H9 (cell line): Measurements from ENCODE around the gene WAC. TPM values are rescaled to one million over a fixed set of nuclear protein-coding genes. Genes with fewer than 3 reads are reported as not detected.

Source experiments
- DNase-seq: peaks from one replicate; pipeline ENCODE4 v3.0.0-alpha.2; 2017
- H2AFZ ChIP-seq: one replicate; pipeline ENCODE4 v1.6.1; 2013; ENCODE audit warnings: mild to moderate bottlenecking, low read length, control low read depth, moderate library complexity
- H2AK5ac ChIP-seq: 2 replicates; pipeline ENCODE4 v1.6.1; 2013; ENCODE audit warnings: low read length, control low read depth, mixed read lengths; ENCODE audit not compliant: insufficient read length
- H2BK120ac ChIP-seq: one replicate; pipeline ENCODE4 v1.6.1; 2013; ENCODE audit warnings: low read depth, mild to moderate bottlenecking, low read length, control low read depth, inconsistent platforms; ENCODE audit not compliant: poor library complexity, severe bottlenecking
- H2BK12ac ChIP-seq: 2 replicates; pipeline ENCODE4 v1.6.1; 2013; ENCODE audit warnings: low read length, control low read depth, mixed read lengths, low read depth; ENCODE audit not compliant: insufficient read length
- H2BK15ac ChIP-seq: 2 replicates; pipeline ENCODE4 v1.6.1; 2013; ENCODE audit warnings: low read depth, low read length, control low read depth
- H2BK20ac ChIP-seq: one replicate; pipeline ENCODE4 v1.6.1; 2013; ENCODE audit warnings: low read depth, mild to moderate bottlenecking, low read length, control low read depth, inconsistent platforms; ENCODE audit not compliant: poor library complexity, severe bottlenecking
- H2BK5ac ChIP-seq: 2 replicates; pipeline ENCODE4 v1.6.1; 2013; ENCODE audit warnings: low read length, control low read depth, mixed read lengths; ENCODE audit not compliant: insufficient read length
- H3K14ac ChIP-seq: 2 replicates; pipeline ENCODE4 v1.6.1; 2013; ENCODE audit warnings: low read length, control low read depth; ENCODE audit not compliant: insufficient read depth
- H3K18ac ChIP-seq: 2 replicates; pipeline ENCODE4 v1.6.1; 2013; ENCODE audit warnings: low read depth, mild to moderate bottlenecking, mixed read lengths, low read length, control low read depth; ENCODE audit not compliant: insufficient read length
- H3K23ac ChIP-seq: 2 replicates; pipeline ENCODE4 v1.6.1; 2013; ENCODE audit warnings: low read length, control low read depth, mixed read lengths, low read depth; ENCODE audit not compliant: insufficient read length
- H3K23me2 ChIP-seq: 2 replicates; pipeline ENCODE4 v1.6.1; 2013; ENCODE audit warnings: low read depth, mild to moderate bottlenecking, mixed read lengths, low read length, control low read depth; ENCODE audit not compliant: insufficient read length, poor library complexity, severe bottlenecking
- H3K27ac ChIP-seq: 2 replicates; pipeline ENCODE4 v1.5.1; 2013; ENCODE audit warnings: low read length, control low read depth, mixed read lengths, low read depth; ENCODE audit not compliant: insufficient read length
- H3K27me3 ChIP-seq: 2 replicates; pipeline ENCODE4 v1.6.1; 2013; ENCODE audit warnings: low read length, control low read depth, inconsistent platforms; ENCODE audit not compliant: insufficient read depth
- H3K4ac ChIP-seq: 2 replicates; pipeline ENCODE4 v1.6.1; 2013; ENCODE audit warnings: low read depth, mild to moderate bottlenecking, control low read depth, inconsistent platforms, low read length, moderate library complexity
- H3K4me1 ChIP-seq: 2 replicates; pipeline ENCODE4 v1.6.1; 2013; ENCODE audit warnings: low read length, control low read depth, inconsistent platforms; ENCODE audit not compliant: insufficient read depth
- H3K4me2 ChIP-seq: 2 replicates; pipeline ENCODE4 v1.6.1; 2013; ENCODE audit warnings: low read length, control low read depth, mixed read lengths; ENCODE audit not compliant: insufficient read length, insufficient read depth
- H3K56ac ChIP-seq: 2 replicates; pipeline ENCODE4 v1.6.1; 2013; ENCODE audit warnings: low read depth, mild to moderate bottlenecking, mixed read lengths, low read length, control low read depth; ENCODE audit not compliant: insufficient read length
- H3K79me1 ChIP-seq: 2 replicates; pipeline ENCODE4 v1.6.1; 2013; ENCODE audit warnings: low read depth, mild to moderate bottlenecking, moderate library complexity, low read length, control low read depth, inconsistent platforms; ENCODE audit not compliant: insufficient read depth, poor library complexity, severe bottlenecking
- H3K79me2 ChIP-seq: 2 replicates; pipeline ENCODE4 v1.6.1; 2013; ENCODE audit warnings: low read length, control low read depth, inconsistent platforms; ENCODE audit not compliant: insufficient read depth
- H3K9ac ChIP-seq: 2 replicates; pipeline ENCODE4 v1.6.1; 2013; ENCODE audit warnings: low read length, control low read depth, mixed read lengths; ENCODE audit not compliant: insufficient read length; ENCODE audit errors: extremely low read depth
- H3K9me3 ChIP-seq: one replicate; pipeline ENCODE4 v1.6.1; 2013; ENCODE audit warnings: low read depth, low read length, inconsistent platforms; ENCODE audit not compliant: control insufficient read depth
- H3T11ph ChIP-seq: one replicate; pipeline ENCODE4 v1.6.1; 2013; ENCODE audit warnings: mild to moderate bottlenecking, low read length, control low read depth, inconsistent platforms
- H4K20me1 ChIP-seq: one replicate; pipeline ENCODE4 v1.6.1; 2013; ENCODE audit not compliant: control insufficient read depth, insufficient read length, insufficient read depth
- H4K5ac ChIP-seq: 2 replicates; pipeline ENCODE4 v1.6.1; 2013; ENCODE audit warnings: low read depth, mild to moderate bottlenecking, mixed read lengths, low read length, control low read depth; ENCODE audit not compliant: insufficient read length
- H4K8ac ChIP-seq: replicated peaks from 2 replicates; pipeline ENCODE4 v1.6.1; 2013; ENCODE audit warnings: low read length, control low read depth, mixed read lengths, low read depth; ENCODE audit not compliant: insufficient read length
- H4K91ac ChIP-seq: 2 replicates; pipeline ENCODE4 v1.6.1; 2013; ENCODE audit warnings: low read depth, mild to moderate bottlenecking, moderate library complexity, mixed read lengths, low read length, control low read depth; ENCODE audit not compliant: insufficient read length
- H3K27ac Mint-ChIP-seq, 3 experiments: 2 replicates in 2 of 3; 3 replicates in 1 of 3; pipeline ENCODE4 v1.8.0; 2020 to 2021; ENCODE audit warnings: mixed read lengths in 3 of 3, mild to moderate bottlenecking in 1 of 3, moderate library complexity in 1 of 3
- H3K27me3 Mint-ChIP-seq: 2 replicates; pipeline ENCODE4 v1.8.0; 2021; ENCODE audit warnings: low read depth, mild to moderate bottlenecking, moderate library complexity, mixed read lengths
- H3K36me3 Mint-ChIP-seq, 3 experiments: 2 replicates in 2 of 3; 3 replicates in 1 of 3; pipeline ENCODE4 v1.8.0; 2020 to 2021; ENCODE audit warnings: low read depth in 3 of 3, mixed read lengths in 3 of 3; ENCODE audit not compliant: insufficient read depth in 1 of 3
- H3K4me1 Mint-ChIP-seq, 2 experiments: 2 replicates each; pipeline ENCODE4 v1.8.0; 2020; ENCODE audit warnings: mixed read lengths in 2 of 2
- H3K4me3 Mint-ChIP-seq, 2 experiments: 2 replicates in 1 of 2; 3 replicates in 1 of 2; pipeline ENCODE4 v1.8.0; 2020 to 2021; ENCODE audit warnings: mild to moderate bottlenecking in 2 of 2, mixed read lengths in 2 of 2, moderate library complexity in 1 of 2
- H3K9me3 Mint-ChIP-seq, 2 experiments: 2 replicates in 1 of 2; 3 replicates in 1 of 2; pipeline ENCODE4 v1.8.0; 2020; ENCODE audit warnings: mild to moderate bottlenecking in 2 of 2, mixed read lengths in 2 of 2, moderate library complexity in 1 of 2
- CTCF ChIP-seq: fragments of 200-600 bp; sonication (generic); conservative IDR thresholded peaks from 3 replicates; pipeline ENCODE4 v1.8.0; 2021; ENCODE audit warnings: antibody characterized with exemption, mild to moderate bottlenecking
- WGBS: extraction: QIAGEN DNeasy Blood & Tissue Kit; methylation state at CpG from one replicate; pipeline ENCODE4 v1.1.7; 2013; ENCODE audit warnings: missing lambda C conversion rate, low lambda C conversion rate, mixed read lengths; ENCODE audit not compliant: insufficient read length; ENCODE audit errors: extremely low coverage; 5-methylcytosine and 5-hydroxymethylcytosine counted together
- total RNA-seq: library from RNA; stranded (reverse); gene quantifications from 2 replicates; pipeline ENCODE4 v1.2.1, GENCODE V29; 2021

The WAC gene
- total RNA-seq, 1 experiment from 2014 or later: 130 TPM

GRCh38 chr10:28554009-28554408 is 21.1 kb downstream of the WAC start:
- peaks cover 50% of the 10 kb centered on the region; the same call in 1 of the 2 replicates for H3K79me2 ChIP-seq
- H3K14ac ChIP-seq: no peak overlapping the region
- no peak overlapping the region; a peak in 1 of 7 replicates for H3K27ac Mint-ChIP-seq
- no peaks in the 10 kb centered on the region for H3K27me3 Mint-ChIP-seq
- H4K91ac ChIP-seq: no peak overlapping the region
- H3K23me2 ChIP-seq: no peaks in the 10 kb centered on the region
- no peaks in the 10 kb centered on the region for H3K9me3 Mint-ChIP-seq
- no peaks in the 10 kb centered on the region for H4K20me1 ChIP-seq
- H3K27ac ChIP-seq: no peak overlapping the region
- H3K4me1 ChIP-seq: no peaks in the 10 kb centered on the region
- no peak overlapping the region for H4K8ac ChIP-seq
- no peak overlapping the region for H3K4ac ChIP-seq
- H3K56ac ChIP-seq: no peak overlapping the region
- peaks cover 48% of the 10 kb centered on the region in 2 experiments for H3K4me1 Mint-ChIP-seq
- TF ChIP-seq CTCF: no peak
- H2BK5ac ChIP-seq: no peak overlapping the region
- no peak overlapping the region for H2AFZ ChIP-seq
- H3K23ac ChIP-seq: no peak overlapping the region
- DNase-seq: no peak
- no peak overlapping the region for H3T11ph ChIP-seq
- H4K5ac ChIP-seq: no peak overlapping the region
- H3K9ac ChIP-seq: no peak overlapping the region
- H3K27me3 ChIP-seq: no peaks in the 10 kb centered on the region
- no peaks in the 10 kb centered on the region for H3K9me3 ChIP-seq
- no peak overlapping the region for H2BK20ac ChIP-seq
- no peak overlapping the region for H2AK5ac ChIP-seq
- H3K36me3 Mint-ChIP-seq: peaks cover 32 to 73% (median 54%) of the 10 kb centered on the region in 3 experiments
- no CpG with 5 or more reads among the region's 6 CpGs for WGBS
- peaks cover 7% of the 10 kb centered on the region for H3K79me1 ChIP-seq
- no peak overlapping the region for H3K4me2 ChIP-seq
- no peak overlapping the region for H3K18ac ChIP-seq
- no peak overlapping the region for H2BK120ac ChIP-seq
- no peak overlapping the region for H3K4me3 Mint-ChIP-seq
- no peak overlapping the region for H2BK12ac ChIP-seq
- no peak overlapping the region for H2BK15ac ChIP-seq
